Measurements from ENCODE around the gene RERGL. TPM values are rescaled to one million over a fixed set of nuclear protein-coding genes. Genes with fewer than 3 reads are reported as not detected.

Gene RERGL, protein sequence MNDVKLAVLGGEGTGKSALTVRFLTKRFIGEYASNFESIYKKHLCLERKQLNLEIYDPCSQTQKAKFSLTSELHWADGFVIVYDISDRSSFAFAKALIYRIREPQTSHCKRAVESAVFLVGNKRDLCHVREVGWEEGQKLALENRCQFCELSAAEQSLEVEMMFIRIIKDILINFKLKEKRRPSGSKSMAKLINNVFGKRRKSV
- total RNA-seq: not detected

DNA sequence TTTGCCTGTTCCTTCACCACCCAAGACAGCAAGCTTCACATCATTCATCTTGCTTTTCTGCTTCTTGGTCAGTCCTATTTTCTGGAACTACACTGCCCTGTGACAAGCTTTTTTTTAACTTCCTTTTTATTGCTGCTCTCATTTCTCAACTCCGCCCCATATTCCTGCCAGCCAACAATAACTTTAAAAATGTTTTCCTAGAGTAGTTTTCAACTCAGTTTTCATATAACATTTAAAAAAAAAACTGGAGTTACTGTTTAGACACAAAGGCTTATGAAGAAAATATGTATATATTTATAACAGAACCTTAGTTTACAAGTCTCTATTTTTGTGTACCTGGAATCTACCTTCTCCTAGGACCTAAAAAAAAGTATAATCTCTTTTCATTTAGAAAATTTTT is at the start of gene RERGL:
RERGL (minus strand) TSS at position 101 of the 400 bp plus-strand sequence; CDS start at position 48, 53 bp downstream.
- DNase-seq (no peak), ATAC-seq (no peak)
- H3K36me3 Mint-ChIP-seq (ENCODE audit: insufficient read depth): no peaks in the 10 kb centered on the region
- H3K4me3 Mint-ChIP-seq: no peak within 1 kb of the TSS
- H3K4me1 Mint-ChIP-seq (ENCODE audit: low read depth): no peaks in the 10 kb centered on the region
- H3K9me3 Mint-ChIP-seq: peaks cover 15% of the 10 kb centered on the region
- no peaks in the 10 kb centered on the region for H3K27me3 Mint-ChIP-seq (ENCODE audit: low read depth)

DNA sequence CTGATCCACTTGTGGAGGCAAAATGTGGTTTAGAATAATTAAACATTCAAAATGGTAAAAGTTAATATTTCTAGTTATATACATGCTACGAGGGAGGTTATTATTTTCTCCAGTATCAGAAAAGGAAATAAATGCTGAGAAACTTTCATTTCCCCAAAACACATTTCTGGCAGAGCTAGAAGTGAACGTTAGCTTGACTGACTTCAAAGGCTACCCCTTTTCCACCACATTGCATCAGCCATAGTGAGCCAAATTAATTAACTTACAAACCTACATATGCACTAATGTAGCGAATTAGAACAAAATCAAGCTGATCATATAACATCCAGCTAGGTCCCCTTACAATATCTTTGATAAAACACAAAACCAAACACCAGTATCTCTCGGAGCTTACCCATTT is 49.3 kb upstream of the RERGL start:
- DNase-seq (no peak), ATAC-seq (no peak)
- Mint-ChIP-seq H3K4me1 (ENCODE audit: low read depth) (no peaks in the 10 kb centered on the region), H3K9me3 (no peaks in the 10 kb centered on the region), H3K4me3 (no peak overlapping the region), H3K36me3 (ENCODE audit: insufficient read depth) (no peaks in the 10 kb centered on the region), H3K27me3 (ENCODE audit: low read depth) (no peaks in the 10 kb centered on the region)

DNA sequence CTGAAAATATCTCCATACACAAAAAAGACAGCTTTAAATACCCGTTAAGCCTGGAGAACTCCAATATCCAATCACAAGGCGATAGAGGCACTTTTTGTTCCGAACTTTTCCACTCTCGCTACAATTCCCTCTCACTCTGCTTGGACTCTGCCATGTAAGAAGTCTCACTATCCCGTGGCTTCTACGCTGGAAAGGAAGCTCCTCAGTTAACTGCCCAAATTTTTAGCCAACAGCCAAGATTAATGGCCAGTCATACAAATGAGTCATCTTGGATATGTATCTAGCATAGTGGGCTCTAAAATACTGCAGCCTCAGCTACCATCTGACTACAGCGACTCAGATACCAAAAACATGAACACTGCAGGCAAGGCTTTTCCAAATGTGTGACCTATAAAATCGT is 45.5 kb upstream of the RERGL start:
- no peaks in the 10 kb centered on the region for H3K36me3 Mint-ChIP-seq (ENCODE audit: insufficient read depth)
- H3K27me3 Mint-ChIP-seq (ENCODE audit: low read depth): no peaks in the 10 kb centered on the region
- no peak for DNase-seq
- ATAC-seq: no peak
- H3K4me3 Mint-ChIP-seq: no peak overlapping the region
- no peaks in the 10 kb centered on the region for H3K4me1 Mint-ChIP-seq (ENCODE audit: low read depth)
- H3K9me3 Mint-ChIP-seq: no peaks in the 10 kb centered on the region

DNA sequence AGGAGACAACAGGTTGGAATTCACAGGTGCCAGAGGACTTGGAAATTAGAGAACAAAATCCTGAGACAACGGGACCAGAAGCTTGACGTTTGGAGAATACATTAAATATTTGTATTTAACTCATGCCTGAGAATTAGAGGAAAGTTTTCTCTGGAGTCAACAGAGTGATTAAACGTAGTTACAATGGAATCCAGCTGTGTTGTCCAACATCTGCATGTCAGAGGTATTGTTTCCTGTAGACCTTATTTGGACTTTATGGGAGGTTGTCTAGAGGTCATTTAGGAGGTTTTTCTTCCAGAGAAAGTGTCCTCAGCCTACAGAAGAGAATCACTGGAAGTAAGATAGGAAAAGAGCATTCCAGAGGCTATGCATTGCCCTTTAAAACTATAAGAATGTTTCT is 45.1 kb upstream of the RERGL start:
- DNase-seq (no peak), ATAC-seq (no peak)
- H3K9me3 Mint-ChIP-seq: no peaks in the 10 kb centered on the region
- H3K27me3 Mint-ChIP-seq (ENCODE audit: low read depth): no peaks in the 10 kb centered on the region
- no peak overlapping the region for H3K4me3 Mint-ChIP-seq
- H3K4me1 Mint-ChIP-seq (ENCODE audit: low read depth): no peaks in the 10 kb centered on the region
- no peaks in the 10 kb centered on the region for H3K36me3 Mint-ChIP-seq (ENCODE audit: insufficient read depth)

DNA sequence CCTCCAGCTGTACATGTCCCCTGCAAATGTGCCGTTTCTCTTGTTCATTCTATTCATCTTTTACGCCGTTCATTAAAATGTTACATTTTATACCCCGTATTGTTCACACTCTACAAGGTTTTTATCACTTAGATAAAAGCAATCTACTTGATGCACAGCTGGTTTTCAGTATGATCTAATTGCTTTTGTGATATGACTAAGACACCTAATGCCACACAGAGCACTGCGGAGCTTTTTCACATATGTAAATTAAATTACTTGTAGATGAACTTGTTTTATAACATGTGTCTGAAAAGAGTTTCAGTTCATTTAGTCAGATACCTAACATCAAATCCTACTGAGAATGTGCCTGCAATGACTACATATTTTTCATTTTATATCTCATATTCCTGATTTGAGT is 40.9 kb upstream of the RERGL start:
- DNase-seq (no peak), ATAC-seq (no peak)
- peaks cover 18% of the 10 kb centered on the region for H3K9me3 Mint-ChIP-seq
- no peaks in the 10 kb centered on the region for H3K36me3 Mint-ChIP-seq (ENCODE audit: insufficient read depth)
- no peaks in the 10 kb centered on the region for H3K27me3 Mint-ChIP-seq (ENCODE audit: low read depth)
- no peaks in the 10 kb centered on the region for H3K4me1 Mint-ChIP-seq (ENCODE audit: low read depth)
- no peak overlapping the region for H3K4me3 Mint-ChIP-seq

DNA sequence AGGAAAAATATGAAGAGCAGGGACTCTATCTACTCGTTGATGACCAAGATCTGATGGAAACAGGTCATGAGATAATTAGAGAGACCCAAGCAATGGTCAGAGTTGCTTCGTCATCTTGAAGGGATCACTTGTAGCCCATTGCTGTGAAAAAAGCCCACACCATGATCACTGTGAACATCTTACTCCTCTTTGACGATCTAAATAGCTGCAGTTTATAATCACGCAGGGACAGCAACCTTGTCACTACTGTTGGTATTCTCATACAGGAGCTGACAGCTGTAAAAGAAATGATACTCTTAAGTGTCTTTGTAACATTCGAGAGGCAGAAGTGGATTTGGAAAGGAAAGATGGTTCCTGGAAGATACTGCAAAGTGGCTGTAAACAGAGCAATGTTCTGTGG is 33.7 kb upstream of the RERGL start:
- Mint-ChIP-seq H3K36me3 (ENCODE audit: insufficient read depth) (no peaks in the 10 kb centered on the region), H3K4me3 (no peak overlapping the region), H3K4me1 (ENCODE audit: low read depth) (no peaks in the 10 kb centered on the region), H3K27me3 (ENCODE audit: low read depth) (no peaks in the 10 kb centered on the region), H3K9me3 (peaks cover 13% of the 10 kb centered on the region)
- ATAC-seq (no peak), DNase-seq (no peak)

DNA sequence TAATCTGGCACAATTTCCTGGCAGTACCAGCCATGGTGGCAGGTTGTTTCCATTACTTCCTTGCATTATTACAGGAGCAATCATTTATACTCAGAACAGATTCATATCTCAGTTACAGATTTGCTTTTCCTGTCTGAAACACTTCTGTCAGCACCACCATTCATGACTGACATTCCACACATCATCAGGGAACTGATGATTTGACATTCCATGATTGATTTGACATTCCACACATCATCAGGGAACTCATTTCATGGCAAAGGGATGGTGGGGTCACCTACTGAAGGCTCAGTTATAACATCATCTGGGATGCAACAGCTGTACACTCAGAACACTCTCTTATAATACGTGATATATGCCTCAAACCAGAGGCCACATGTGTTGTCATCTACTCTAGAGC is 30.9 kb upstream of the RERGL start:
- no peak overlapping the region for H3K4me3 Mint-ChIP-seq
- ATAC-seq (no peak), DNase-seq (no peak)
- no peaks in the 10 kb centered on the region for H3K27me3 Mint-ChIP-seq (ENCODE audit: low read depth)
- no peaks in the 10 kb centered on the region for H3K4me1 Mint-ChIP-seq (ENCODE audit: low read depth)
- no peaks in the 10 kb centered on the region for H3K36me3 Mint-ChIP-seq (ENCODE audit: insufficient read depth)
- no peaks in the 10 kb centered on the region for H3K9me3 Mint-ChIP-seq

DNA sequence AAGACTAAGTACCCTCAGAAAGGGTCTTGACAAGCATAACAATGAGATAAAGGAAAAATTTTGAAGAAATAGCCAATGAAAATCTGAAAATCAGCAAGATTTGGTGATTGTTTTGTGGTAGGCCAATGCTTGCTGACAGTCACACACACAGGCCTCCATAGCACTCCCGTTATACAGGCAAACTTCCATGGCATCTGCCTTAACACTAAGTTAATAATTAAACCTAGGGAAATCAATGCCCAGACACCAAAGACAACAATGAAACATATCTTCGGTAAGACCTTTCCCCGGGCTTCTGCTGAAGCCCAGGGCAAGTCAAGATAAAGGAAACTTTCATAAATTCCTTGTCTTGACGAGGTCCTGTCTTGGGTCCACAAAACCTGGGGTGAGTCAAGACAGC is 18.6 kb upstream of the RERGL start:
- no peak overlapping the region for H3K4me3 Mint-ChIP-seq
- no peaks in the 10 kb centered on the region for H3K4me1 Mint-ChIP-seq (ENCODE audit: low read depth)
- DNase-seq (no peak), ATAC-seq (no peak)
- H3K9me3 Mint-ChIP-seq: no peaks in the 10 kb centered on the region
- H3K36me3 Mint-ChIP-seq (ENCODE audit: insufficient read depth): no peaks in the 10 kb centered on the region
- no peaks in the 10 kb centered on the region for H3K27me3 Mint-ChIP-seq (ENCODE audit: low read depth)

DNA sequence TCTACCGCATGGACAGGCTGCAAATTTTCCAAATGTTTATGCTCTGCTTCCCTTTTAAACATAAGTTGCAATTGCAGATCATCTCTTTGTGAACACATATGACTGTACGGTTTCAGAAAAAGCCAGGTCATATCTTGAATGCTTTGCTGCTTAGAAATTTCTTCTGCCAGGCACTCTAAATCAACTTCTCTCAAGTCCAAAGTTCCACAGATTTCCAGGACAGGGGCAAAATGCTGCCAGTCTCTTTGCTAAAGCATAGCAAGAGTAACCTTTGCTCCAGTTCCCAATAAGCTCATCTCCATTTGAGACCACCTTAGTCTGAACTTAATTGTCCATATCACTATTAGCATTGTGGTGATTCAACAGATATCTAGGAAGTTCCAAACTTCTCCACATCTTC is 13.6 kb upstream of the RERGL start:
- no peaks in the 10 kb centered on the region for H3K4me1 Mint-ChIP-seq (ENCODE audit: low read depth)
- no peak overlapping the region for H3K4me3 Mint-ChIP-seq
- DNase-seq (no peak), ATAC-seq (no peak)
- H3K36me3 Mint-ChIP-seq (ENCODE audit: insufficient read depth): no peaks in the 10 kb centered on the region
- no peaks in the 10 kb centered on the region for H3K9me3 Mint-ChIP-seq
- H3K27me3 Mint-ChIP-seq (ENCODE audit: low read depth): no peaks in the 10 kb centered on the region

DNA sequence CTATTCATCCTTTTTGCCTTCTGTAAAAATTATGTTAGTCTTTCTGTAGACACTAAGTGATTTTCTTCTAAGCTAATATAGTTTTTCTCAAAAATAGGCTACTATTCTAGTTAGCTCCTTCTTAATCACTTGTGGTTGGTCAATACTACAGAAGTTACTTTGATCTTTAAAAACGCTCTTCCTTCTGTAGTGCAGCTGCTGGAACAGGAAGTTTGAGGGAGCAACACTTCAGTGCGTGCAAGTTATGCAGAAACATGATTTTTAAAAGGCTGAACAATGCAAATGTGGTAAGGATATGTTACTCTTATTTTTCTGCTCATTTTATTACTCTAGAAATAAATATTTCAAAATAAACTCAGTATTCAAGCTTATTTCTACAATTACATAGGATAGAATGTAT is 11.1 kb upstream of the RERGL start:
- no peaks in the 10 kb centered on the region for H3K36me3 Mint-ChIP-seq (ENCODE audit: insufficient read depth)
- DNase-seq (no peak), ATAC-seq (no peak)
- no peak overlapping the region for H3K4me3 Mint-ChIP-seq
- no peaks in the 10 kb centered on the region for H3K27me3 Mint-ChIP-seq (ENCODE audit: low read depth)
- no peaks in the 10 kb centered on the region for H3K4me1 Mint-ChIP-seq (ENCODE audit: low read depth)
- no peaks in the 10 kb centered on the region for H3K9me3 Mint-ChIP-seq

DNA sequence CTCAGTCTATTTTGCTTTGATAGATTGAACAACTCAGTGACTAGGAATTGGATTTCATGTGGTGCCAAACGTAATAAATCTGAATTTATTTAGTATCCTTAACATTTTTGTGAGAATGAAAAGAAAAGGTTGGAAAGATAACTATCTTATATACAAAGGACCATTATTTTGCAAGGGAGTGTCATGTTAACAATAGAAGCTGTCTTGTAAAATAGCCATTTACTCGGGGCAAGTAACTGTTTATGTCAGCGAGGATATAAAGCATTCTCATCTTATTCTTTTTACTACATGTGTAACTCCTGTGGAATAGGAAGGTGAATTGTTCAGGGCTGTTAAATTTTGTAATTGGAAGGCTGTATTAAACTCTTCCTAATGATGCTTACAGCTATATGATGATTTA is 5.9 kb downstream of the RERGL start:
- H3K4me1 Mint-ChIP-seq (ENCODE audit: low read depth): no peaks in the 10 kb centered on the region
- H3K36me3 Mint-ChIP-seq (ENCODE audit: insufficient read depth): no peaks in the 10 kb centered on the region
- ATAC-seq (no peak), DNase-seq (no peak)
- H3K4me3 Mint-ChIP-seq: no peak overlapping the region
- no peaks in the 10 kb centered on the region for H3K27me3 Mint-ChIP-seq (ENCODE audit: low read depth)
- peaks cover 15% of the 10 kb centered on the region for H3K9me3 Mint-ChIP-seq

DNA sequence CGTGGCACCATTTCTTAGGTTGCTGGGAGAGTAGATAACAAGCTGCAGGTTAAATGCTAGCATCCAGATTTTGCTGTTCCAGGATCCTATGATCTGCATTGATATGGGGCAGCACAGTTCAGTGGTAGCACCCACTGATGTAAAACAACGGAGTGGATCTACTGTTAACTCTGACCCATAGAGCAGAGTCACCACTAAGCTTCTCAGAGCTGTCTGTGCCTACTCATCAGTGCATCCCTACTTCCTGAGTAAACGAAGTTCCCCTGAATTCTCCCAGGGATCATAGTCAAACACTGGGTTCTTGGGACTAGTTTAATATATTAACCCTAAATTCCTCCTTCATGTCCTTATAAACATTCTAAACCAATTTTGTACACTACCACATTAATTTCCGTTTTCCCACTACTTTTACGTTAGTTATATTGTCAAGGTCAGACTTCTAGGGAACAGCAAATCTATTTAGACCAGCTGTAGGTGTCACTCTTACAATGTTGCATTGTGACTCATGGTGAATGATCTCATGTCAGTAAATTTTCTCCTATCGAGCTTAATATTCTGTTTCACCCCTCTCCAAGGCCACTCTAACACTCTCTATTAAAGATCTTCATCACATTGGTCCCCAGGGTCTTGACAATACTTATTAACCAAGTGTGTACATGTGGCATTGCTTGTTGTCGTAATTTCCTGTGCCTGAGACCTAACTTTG is 10.3 kb downstream of the RERGL start:
- Mint-ChIP-seq H3K27me3 (ENCODE audit: low read depth) (no peaks in the 10 kb centered on the region), H3K9me3 (peaks cover 3% of the 10 kb centered on the region), H3K4me1 (ENCODE audit: low read depth) (no peaks in the 10 kb centered on the region), H3K36me3 (ENCODE audit: insufficient read depth) (no peaks in the 10 kb centered on the region), H3K4me3 (no peak overlapping the region)
- ATAC-seq (no peak), DNase-seq (no peak)

DNA sequence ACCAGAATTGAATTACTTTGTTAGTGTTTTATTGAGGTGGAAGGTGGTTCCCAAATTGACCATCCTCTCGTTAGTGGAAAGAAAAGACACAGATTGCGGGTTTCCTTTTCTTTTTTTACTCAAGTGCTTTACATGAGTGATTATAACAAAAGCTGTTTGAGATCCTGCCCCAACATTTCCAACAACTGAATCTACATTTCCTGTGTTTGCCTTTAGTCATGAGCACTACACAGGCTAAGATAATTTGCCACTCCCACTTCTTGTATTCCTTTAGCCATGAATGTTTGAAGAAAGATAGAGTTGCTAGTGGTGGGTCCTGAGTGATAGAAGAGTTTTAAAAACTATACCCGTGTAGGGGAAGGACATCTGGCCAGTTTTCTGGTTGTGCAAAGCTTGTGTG is 16.0 kb downstream of the RERGL start:
- H3K4me1 Mint-ChIP-seq (ENCODE audit: low read depth): no peaks in the 10 kb centered on the region

DNA sequence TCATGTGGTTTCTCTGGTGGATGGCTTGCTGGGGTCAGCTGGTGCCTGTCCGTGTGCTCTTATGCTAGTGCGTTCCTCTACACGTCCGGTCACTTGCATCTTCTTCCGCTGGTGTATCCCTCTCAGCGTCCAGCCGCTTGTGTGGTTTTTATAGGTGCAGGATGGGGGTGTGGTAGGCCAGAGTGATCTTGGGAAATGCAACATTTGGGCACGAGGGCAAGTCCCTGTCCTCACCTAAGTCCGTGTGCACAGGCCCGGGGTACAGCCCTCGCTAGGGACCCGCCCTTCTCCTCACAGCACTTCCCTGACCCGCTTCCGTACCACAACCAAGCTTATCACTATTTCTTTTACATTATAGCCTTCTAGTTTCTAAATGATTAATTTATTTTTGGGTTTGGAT is 17.3 kb downstream of the RERGL start:
- Mint-ChIP-seq H3K9me3 (peaks cover 4% of the 10 kb centered on the region), H3K4me1 (ENCODE audit: low read depth) (no peaks in the 10 kb centered on the region)
- no peak for ATAC-seq

More for the DNA sequence above, 16.0 kb downstream of the RERGL start:
- Mint-ChIP-seq H3K9me3 (peaks cover 4% of the 10 kb centered on the region), H3K36me3 (ENCODE audit: insufficient read depth) (no peaks in the 10 kb centered on the region), H3K27me3 (ENCODE audit: low read depth) (no peaks in the 10 kb centered on the region), H3K4me3 (no peak overlapping the region)
- DNase-seq (no peak), ATAC-seq (no peak)

DNA sequence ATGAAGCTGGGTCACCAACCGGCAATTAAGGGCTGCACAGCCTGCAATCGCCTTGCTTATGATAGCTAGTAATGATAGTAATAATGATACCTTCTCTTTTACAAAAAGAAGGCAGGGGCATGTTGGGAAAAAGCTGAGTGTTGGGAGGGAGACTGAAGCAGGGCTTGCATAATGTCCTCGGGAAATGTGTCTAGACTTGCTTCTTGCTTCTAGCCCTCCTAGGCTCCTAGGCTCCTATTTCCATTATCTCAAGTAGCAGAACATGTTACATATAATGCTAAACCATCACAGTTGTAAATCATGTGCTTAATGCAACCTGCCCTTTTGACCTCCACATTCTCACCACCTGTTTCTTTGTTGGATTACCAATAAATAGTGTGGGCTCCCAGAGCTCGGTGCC is 18.7 kb downstream of the RERGL start:
- ATAC-seq (no peak), DNase-seq (no peak)
- Mint-ChIP-seq H3K27me3 (ENCODE audit: low read depth) (no peaks in the 10 kb centered on the region), H3K36me3 (ENCODE audit: insufficient read depth) (no peaks in the 10 kb centered on the region), H3K4me3 (no peak overlapping the region), H3K4me1 (ENCODE audit: low read depth) (no peaks in the 10 kb centered on the region), H3K9me3 (peaks cover 9% of the 10 kb centered on the region)

More for the DNA sequence above, 17.3 kb downstream of the RERGL start:
- DNase-seq: no peak
- H3K27me3 Mint-ChIP-seq (ENCODE audit: low read depth): no peaks in the 10 kb centered on the region
- no peaks in the 10 kb centered on the region for H3K36me3 Mint-ChIP-seq (ENCODE audit: insufficient read depth)
- no peak overlapping the region for H3K4me3 Mint-ChIP-seq
